GOT3 (cell line): ENCODE measurements around the gene DUOXA1.
"Not testable (repeated sequence)": the region's sequence is repeated elsewhere in the genome, so short reads cannot be mapped to it uniquely, and the experiment has no call there.

ENCODE experiments used
- DNase-seq: peaks from one replicate; lab custom pipeline; 2025; ENCODE audit warnings: mixed read lengths; lab: John Stamatoyannopoulos, UW

The DUOXA1 gene

DNA sequence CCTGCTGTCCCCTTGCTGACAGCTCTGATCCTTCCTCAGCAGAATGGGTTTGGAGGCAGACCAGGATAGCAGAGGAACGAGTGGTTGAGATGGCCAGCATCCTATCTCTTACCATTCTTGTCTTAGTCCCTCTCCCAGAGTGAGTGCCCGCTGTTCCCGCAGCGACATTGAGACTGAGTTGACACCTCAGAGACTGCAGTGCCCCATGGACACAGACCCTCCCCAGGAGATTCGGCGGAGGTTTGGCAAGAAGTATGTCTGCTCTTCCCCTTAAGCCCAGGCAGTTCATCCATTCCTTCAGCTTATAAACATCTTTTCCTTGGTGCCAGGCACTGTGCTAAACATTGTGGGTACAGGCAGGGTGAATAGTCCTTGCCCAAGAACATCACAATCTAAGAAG, 21.3 kb upstream of the DUOXA1 start:
- DNase-seq = no peak

DNA sequence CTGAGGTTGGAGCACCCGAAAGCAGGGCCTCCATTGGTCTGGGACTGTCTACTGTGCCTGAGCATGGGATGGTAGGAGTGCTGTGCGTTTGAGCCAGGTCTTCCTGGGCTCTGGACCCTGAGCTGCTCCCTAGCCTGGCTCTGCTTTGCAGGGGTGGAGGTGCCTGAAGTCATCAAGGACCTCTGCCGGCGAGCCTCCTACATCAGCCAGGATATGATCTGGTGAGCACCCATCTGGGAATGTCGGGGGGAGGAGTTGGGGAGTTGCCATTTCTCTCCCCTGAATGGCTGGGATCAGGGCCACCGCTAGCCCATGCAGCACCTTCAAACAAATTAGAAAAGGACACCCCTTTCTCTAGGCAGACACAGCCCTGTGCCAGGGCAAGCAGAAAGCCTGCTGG, 20.8 kb upstream of the DUOXA1 start:
- no peak for DNase-seq

DNA sequence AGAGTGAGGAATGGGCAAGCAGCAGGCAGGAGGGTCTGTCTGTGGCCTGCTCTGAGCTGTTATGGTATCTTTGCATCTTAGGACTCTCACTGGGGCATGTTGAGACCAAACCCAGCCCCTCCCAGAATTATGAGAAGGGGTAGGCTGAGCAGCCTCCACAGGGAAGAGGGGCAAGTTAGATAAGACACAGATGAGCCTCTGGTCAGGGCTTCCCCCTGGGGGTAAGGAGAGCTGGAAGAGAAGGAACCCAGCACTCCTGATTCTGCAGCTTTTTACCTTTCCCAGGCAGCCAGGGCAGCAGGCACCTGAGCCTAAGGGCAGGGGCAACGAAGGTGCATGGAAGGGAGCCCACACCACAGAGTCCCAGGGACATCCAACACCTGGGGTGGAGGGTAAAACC, 19.4 kb upstream of the DUOXA1 start:
- no peak for DNase-seq

DNA sequence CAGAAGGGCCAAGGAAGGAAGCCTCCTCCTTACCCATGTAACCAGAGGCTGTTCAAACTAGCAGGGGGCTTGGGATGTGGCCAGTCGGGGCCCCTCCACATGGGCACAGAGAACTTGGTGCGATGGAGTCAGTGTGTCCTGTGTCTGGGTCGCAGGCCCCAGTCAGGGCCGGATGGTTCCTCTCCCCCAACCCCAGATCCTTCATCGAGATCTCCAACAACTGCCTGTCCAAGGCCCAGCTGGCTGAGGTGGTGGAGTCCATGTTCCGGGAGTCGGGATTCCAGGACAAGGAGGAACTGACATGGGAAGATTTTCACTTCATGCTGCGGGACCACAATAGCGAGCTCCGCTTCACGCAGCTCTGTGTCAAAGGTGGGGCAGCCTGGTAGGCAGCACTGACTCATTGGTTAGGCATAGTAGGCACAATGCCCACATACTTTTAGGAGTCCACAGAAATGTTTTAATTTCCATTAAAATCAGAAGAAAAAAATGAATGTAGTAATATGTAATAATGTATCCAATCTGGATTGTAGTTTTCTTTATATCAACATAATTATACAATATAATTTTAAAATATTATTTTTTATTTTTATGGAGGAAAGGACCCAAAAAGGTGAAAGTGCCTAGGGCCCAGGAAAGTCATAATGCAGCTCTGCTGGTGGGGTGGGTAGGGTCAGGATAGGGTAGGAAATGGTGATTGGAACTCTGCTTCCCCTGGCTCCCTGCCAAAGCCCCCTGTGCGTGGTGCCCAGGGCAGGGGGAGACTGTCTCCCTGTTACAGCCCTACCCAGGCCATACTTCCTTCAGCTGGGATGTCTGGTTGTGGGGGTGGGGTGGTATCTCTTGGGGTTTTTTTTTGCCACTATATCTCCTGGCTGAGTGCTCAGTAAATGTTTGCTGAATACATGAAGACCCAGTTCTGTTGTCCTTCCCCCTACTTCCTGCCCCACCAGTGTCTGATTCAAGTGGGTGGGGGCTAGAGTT, 18.7 kb upstream of the DUOXA1 start:
- no peak for DNase-seq

DNA sequence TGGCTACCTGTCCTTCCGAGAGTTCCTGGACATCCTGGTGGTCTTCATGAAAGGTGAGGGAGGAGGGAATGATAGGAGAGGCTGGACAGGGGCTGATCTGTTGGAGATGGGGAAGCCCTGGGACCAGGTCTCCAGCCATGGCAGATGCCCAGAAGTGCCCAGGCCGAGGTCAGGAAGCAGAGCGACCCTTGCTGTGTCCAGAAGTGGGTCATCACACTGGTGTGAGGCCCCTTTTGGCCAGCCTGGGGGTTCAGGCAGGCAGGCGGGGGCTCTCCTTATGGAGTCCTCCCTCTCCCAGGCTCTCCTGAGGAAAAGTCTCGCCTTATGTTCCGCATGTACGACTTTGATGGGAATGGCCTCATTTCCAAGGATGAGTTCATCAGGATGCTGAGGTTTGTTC, 17.9 kb upstream of the DUOXA1 start:
- DNase-seq = no peak

DNA sequence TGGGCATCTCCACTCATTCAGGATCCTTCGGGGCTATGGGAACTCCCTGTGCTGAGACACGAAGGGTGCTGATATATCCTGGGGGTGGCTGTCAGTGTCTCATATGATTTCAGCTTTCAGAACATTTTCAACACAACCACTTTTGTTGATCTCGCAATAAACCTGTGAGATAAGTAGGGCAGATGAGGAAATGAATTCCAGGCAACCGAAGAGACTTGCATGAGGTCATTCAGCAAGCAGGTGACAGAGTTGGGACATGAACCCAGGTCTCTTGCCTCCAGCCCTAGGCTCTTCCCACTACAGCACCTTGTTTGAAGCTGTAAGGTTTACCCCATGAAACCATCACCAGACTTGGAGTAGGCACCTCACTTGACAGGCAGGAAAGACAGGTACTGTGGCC, 16.7 kb upstream of the DUOXA1 start:
- DNase-seq = no peak

DNA sequence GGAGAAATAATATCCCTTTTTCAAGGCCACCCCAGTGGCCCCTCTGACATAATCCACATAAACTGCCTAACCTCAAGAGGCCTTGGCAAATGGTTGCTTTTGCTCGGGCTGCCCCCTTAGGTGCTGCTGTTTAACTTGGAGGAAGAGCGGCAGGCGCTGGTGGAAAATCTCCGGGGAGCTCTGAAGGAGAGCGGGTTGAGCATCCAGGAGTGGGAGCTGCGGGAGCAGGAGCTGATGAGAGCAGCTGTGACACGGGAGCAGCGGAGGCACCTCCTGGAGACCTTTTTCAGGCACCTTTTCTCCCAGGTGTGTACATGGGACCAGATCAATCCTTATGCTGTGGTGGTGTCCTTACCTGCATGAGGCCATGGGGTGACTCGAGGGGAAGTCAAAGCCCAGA, 15.1 kb upstream of the DUOXA1 start:
- DNase-seq = no peak

DNA sequence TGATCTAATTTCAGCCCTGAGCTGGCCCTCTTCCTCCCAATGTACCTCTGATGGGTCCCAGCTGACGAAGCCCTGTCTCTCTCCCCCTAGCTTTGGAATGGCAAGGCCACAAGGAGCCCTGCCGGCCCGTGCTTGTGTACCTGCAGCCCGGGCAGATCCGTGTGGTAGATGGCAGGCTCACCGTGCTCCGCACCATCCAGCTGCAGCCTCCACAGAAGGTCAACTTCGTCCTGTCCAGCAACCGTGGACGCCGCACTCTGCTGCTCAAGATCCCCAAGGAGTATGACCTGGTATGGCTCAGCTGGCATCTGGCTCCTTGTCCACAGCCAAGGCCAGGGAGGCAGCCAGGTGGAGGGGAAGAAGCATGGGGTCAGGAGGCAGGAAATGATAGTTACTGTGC, 14.3 kb upstream of the DUOXA1 start:
- DNase-seq = no peak

DNA sequence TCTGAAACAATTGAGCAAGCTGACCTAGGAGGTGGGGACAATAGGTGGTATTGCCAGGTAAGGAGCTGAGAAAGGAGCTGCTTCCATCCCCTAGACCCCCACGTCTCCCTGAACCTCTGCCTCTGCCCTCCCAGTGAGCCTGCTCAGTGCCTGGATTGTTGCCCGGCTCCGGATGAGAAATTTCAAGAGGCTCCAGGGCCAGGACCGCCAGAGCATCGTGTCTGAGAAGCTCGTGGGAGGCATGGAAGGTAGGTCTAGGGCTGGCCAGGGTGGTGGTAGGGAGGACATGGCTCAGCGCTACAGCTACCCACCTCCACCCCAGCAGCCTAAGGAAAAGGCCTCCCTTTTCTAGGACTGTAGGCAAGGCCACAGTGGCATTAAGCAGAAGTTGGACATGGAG, 13.4 kb upstream of the DUOXA1 start:
- DNase-seq = no peak

DNA sequence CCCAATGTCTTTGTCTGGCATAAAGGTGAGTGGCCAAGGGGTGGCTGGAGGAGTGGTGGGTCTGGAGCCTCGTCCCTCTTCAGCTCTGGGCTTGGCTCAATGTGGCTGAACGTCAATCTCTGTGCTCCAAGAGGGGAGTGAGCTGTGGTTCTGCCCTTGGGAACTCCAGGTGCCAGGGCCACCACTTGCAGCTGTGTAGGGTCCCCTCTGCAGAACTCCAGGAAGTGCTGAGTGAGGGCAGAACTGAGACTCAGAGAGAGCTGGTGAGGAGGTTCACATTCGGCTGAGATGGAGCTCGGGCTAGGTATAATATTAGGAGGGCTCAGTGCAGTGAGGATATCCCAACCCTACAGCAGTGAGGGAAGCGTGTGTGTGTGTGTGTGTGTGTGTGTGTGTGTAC, 11.7 kb upstream of the DUOXA1 start:
- no peak for DNase-seq

DNA sequence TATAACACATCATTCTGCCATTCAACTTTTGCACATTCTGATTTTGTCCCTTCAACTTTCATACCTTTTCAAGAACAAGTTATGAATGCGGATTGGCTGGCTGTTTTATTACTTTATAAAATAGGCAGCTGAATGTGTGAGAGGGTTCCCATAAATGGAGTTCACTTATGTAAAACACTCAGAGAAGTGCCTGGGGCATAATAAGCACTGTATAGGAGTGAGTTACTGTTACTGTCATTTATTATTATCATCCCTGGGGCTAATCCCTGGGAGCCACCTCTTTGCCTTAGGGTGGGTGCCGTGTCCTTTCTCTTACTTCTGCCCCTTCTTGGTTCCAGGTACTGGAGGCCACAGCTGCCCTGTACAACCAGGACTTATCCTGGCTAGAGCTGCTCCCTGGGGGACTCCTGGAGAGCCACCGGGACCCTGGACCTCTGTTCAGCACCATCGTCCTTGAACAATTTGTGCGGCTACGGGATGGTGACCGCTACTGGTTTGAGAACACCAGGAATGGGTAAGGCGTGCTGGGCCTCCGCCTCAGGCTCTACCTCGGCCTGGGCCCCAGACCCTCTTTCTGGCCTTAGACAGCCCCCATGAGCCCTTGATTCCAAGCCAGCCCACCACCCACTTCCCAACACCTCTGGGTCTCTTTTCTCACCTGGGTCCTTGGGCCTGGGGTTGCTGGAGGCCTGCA, 11.0 kb upstream of the DUOXA1 start:
- no peak for DNase-seq

DNA sequence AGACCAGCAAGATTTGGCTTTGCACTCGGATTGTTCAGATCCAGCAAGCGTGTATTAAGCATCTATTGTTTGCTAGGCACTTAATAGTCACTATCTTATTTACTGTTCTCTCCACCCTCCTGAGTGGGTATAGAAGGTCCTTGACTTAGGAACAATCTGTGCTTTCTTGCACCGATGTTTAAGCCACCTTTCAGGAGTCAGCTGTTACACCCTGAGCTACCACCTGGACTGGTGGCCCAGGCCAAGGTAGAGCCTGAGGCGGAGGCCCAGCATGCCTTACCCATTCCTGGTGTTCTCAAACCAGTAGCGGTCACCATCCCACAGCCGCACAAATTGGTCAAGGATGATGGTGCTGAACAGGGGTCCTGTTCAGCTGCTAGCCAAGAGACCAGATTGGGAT, 10.1 kb upstream of the DUOXA1 start:
- no peak for DNase-seq

DNA sequence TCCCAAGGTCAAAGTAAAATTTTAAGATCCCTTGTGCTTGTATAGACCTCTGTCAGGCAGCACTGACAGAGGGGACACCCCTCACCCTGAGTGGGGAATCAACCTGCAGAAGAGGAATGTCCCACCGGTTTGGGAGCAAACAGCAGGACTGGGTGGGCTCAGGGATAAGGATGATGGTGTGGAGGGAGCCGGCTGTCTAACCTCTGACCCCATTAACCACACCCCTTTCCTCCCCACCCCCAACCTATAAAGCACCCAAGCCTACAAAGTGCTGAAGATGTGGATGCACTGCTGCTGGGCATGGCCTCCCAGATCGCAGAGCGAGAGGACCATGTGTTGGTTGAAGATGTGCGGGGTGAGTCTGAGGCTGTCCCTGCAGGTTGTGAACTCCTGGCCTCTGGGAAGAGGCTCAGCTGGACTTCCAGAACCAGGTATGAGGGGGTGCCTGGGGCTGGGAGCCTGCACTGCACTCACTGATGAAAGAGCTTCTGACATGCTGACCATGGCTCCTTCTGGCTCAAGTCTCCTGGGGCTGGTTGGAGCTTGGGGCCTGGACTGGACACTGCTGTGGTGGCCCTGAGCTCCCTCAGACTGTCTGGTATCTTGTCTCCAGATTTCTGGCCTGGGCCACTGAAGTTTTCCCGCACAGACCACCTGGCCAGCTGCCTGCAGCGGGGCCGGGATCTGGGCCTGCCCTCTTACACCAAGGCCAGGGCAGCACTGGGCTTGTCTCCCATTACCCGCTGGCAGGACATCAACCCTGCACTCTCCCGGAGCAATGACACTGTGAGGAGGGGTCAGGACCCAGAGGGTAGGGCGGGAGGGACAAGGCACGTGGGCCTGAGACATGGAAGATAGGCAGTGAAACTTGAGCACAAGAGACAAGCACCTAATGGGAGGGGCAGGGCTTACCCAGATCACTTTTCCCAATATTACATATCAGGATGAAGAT, 9.4 kb upstream of the DUOXA1 start:
- no peak for DNase-seq

DNA sequence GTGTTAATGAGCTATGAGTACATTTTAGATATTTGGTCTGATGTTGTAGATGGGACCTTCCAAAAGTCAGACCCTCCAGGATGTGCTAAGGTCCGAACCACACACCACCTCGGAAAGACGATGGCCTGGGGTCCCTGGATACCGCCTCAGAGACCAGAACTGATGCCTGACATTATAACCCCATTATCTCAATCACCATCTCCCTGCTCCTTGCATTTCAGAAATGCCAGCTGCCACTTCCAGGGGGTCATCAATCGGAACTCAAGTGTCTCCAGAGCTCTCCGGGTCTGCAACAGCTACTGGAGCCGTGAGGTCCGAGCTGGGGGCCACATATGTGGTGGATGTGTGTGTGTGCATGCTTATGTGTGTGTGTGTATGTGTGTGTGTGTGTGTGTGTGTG, 8.0 kb upstream of the DUOXA1 start:
- no peak for DNase-seq

DNA sequence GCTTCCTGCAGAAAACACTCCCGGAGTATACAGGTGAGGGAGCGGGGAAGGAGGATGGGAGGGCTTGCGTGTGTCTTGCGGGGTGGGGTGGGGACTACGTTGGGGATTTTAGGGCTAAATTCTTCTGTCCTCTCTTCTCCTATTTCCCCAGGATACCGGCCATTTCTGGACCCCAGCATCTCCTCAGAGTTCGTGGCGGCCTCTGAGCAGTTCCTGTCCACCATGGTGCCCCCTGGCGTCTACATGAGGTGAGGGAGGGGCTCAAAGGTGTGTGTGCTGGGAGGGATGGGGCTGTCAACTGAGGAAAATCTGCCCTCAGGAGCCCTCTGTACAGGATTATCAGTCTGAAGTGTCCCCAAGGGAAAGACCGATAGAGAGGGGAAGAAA, 6.7 kb upstream of the DUOXA1 start:
- no peak for DNase-seq

DNA sequence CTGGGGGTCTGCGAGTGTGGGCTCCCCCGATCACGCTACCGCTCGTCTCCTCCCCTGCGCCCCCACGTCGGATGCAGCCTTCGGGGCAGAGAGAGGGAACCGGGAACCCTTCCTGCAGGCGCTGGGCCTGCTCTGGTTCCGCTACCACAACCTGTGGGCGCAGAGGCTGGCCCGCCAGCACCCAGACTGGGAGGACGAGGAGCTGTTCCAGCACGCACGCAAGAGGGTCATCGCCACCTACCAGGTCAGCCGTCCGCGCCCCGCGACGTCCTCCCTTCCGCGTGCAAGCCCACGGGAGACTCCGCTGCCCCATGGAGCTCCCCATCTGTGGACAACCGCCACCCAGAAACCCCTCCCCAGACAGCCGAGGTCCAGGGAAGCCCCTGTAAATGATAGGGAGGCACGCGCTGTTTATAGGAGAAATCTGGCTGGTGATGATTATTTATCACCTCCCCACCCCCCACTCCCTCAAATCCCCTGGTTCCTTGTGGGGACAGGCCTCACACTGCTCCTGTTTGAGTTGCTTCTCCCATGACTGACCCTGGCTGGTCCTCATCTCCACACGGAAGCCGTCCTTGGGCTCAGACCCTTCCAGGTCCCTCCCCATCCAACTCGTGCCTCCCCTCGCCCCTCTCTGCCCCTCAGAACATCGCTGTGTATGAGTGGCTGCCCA, 6.2 kb upstream of the DUOXA1 start:
- DNase-seq = not testable (repeated sequence)

DNA sequence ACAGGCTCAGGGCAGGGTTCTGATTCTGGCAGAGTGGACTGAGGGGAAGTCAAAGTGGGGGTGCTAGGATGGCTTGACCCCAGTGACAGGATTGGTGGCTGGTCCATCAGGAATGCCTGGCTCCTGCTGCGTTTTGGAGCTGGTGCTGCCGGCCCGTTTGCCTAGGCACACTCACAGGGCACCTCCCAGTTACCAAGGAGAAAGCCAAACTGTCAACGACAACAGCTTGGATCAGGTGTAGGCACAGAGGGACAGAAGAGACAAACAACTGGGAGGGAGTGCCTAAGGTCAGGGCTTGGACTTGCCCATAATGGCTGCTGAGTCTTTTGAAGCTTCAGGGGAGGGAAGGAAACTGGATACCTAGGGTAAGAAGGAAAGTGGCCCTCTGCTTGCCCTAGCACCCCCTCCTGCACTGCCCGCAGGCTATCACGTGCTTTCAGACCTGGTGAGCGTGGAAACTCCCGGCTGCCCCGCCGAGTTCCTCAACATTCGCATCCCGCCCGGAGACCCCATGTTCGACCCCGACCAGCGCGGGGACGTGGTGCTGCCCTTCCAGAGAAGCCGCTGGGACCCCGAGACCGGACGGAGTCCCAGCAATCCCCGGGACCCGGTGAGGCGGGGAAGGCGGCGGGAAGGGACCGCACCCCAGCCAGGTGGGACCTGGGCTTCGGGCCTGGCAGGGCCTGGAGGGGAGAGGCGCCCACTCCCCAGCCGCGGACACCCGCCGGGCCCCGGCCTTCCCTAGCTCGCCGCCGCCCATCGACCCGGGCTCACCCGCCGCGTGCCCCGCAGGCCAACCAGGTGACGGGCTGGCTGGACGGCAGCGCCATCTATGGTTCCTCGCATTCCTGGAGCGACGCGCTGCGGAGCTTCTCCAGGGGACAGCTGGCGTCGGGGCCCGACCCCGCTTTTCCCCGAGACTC, 5.3 kb upstream of the DUOXA1 start:
- DNase-seq = no peak

DNA sequence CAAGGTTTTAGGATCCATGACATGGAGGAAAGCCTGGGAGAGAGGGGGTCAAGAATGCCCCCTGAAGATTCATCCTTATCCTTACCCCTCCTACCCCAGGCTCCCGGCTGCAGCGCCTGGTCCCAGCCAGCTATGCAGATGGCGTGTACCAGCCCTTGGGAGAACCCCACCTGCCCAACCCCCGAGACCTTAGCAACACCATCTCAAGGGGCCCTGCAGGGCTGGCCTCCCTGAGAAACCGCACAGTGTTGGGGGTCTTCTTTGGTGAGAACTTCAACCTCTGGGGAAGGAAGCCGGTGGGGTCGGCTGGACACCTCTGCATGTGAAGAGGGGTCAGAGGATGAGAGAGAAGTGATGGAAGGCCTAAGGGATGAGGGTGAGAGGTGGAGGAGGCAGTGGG, 4.4 kb upstream of the DUOXA1 start:
- no peak for DNase-seq

DNA sequence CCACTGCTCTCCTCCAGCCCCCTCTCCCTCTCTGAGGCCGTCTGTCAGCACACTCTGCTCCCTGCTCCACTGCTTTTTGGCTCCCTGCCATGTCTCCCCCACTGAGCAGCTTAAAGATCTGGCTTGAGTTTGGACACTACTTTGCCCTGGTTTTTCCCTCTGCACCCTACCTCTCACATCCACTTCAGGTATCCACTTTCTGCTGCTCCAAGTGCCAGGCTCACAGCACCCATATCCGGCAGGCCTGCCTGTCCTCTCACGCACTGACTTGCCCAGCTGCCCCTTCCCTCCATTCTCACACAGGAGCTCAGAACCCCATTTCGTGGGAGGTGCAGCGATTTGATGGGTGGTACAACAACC, 3.9 kb upstream of the DUOXA1 start:
- DNase-seq = no peak

DNA sequence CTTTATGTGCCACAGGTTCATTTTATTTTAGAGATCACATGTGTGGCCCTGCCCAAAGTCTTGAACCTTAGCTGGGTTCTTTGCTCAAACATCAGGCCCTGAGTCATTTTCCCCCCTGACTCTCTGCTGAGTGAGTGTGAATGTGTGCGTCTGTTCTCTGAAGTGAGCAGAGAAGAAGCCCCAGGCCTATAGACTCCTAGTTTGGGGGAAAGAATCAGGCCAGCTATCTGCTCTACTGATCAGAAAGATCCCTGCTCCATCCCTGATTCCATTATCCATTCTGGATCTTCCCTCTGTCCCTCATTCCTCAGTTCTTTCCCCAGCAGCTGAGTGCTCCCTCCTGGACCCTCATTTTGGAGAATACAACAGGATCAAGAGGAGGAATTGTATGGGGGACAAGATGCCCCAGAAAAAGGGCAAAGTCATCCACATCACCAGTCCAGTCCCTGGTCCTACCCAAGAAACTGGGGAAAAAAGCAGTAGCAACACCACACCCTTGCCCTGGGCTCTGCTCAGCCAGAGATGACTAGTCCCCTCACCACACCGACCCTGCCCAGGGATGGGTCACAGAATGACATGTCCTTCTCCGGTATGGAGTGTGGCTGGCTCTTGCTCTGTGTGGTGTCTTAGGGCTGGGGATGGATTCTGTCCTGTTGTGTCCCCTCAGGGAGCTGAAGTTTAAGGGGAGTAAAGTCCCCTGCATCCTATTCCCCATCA, 3.3 kb upstream of the DUOXA1 start:
- no peak for DNase-seq
